Activated CD8-positive, alpha-beta T cell treated with anti-CD3 and anti-CD28 coated beads, Interleukin-2, amount 10 ng/mL, durations not matched to agents 7 days and 5 days (primary cell): ENCODE results near the gene ACTRT2. TPM values are rescaled to one million over a fixed set of nuclear protein-coding genes. Genes with fewer than 3 reads are reported as not detected.

Experiments
- ATAC-seq: fragments of 150-1000 bp; cut with Tn5 transposase; one replicate; pipeline ENCODE4 v1.10.0; 2021; ENCODE audit warnings: moderate library complexity
- CTCF ChIA-PET: fragments of 350-600 bp; sonication (Branson Sonifier 250); formaldehyde crosslinking; loops from one replicate; lab custom pipeline; 2021; ENCODE audit warnings: antibody characterized with exemption; lab: Charles Lee
- POLR2A ChIA-PET: fragments of 350-600 bp; sonication (Branson Sonifier 250); formaldehyde crosslinking; loops from one replicate; lab custom pipeline; 2021; ENCODE audit warnings: antibody characterized with exemption; lab: Charles Lee
- DNase-seq: peaks from one replicate; pipeline ENCODE4 v3.0.0-alpha.2; 2020
- H3K27ac Mint-ChIP-seq: one replicate; pipeline ENCODE4 v1.8.0; 2021; ENCODE audit warnings: mild to moderate bottlenecking, mixed read lengths
- H3K27me3 Mint-ChIP-seq: one replicate; pipeline ENCODE4 v1.8.0; 2021; ENCODE audit warnings: low read depth, mixed read lengths
- H3K36me3 Mint-ChIP-seq: one replicate; pipeline ENCODE4 v1.8.0; 2021; ENCODE audit warnings: low read depth, mixed read lengths
- H3K4me1 Mint-ChIP-seq: one replicate; pipeline ENCODE4 v1.8.0; 2021; ENCODE audit warnings: low read depth, mixed read lengths
- H3K4me3 Mint-ChIP-seq: one replicate; pipeline ENCODE4 v1.8.0; 2021; ENCODE audit warnings: mild to moderate bottlenecking, mixed read lengths
- H3K9me3 Mint-ChIP-seq: one replicate; pipeline ENCODE4 v1.8.0; 2022; ENCODE audit warnings: mixed read lengths; ENCODE audit not compliant: insufficient read depth
- total RNA-seq, 2 experiments: library from RNA; stranded (reverse); gene quantifications; one replicate each; pipeline ENCODE4 v1.2.3, GENCODE V29; 2021

Gene ACTRT2
- total RNA-seq, 2 experiments from 2014 or later = not detected

DNA sequence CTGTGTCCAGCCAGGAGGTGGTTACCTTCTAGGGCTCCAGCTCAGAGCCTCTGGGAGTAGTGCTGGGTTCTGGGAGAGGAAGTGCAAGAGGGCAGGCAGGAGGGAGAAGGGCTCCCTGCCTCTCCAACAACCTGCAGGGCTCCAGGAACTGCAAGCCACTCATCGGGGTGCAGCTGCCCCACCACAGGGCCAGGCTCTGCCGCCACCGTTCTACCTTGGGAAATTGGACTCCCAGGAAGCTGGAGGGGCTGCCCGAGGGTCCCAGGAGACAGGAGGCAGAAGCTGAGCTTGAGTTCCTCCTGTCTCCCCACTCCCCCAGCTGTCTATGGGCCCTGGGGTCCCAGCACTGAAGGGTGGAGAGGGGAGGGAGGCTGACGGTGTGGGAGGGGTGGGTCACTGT, 40.3 kb downstream of the ACTRT2 start:
- Mint-ChIP-seq H3K27ac (no peak overlapping the region), H3K4me3 (no peak overlapping the region), H3K36me3 (no peaks in the 10 kb centered on the region), H3K27me3 (peaks cover 6% of the 10 kb centered on the region), H3K4me1 (no peaks in the 10 kb centered on the region), H3K9me3 (no peaks in the 10 kb centered on the region)
- CTCF ChIA-PET = no interaction called here
- DNase-seq (no peak), ATAC-seq (no peak)
- POLR2A ChIA-PET = no interaction called here

- Mint-ChIP-seq H3K27ac (no peak overlapping the region), H3K4me1 (no peaks in the 10 kb centered on the region), H3K27me3 (peaks cover 6% of the 10 kb centered on the region), H3K4me3 (no peak overlapping the region), H3K9me3 (no peaks in the 10 kb centered on the region), H3K36me3 (no peaks in the 10 kb centered on the region)
- DNase-seq = no peak
- POLR2A ChIA-PET = no interaction called here
- no peak for ATAC-seq
- CTCF ChIA-PET = no interaction called here
Measured at GRCh38 chr1:3061981-3062615, 40.8 kb downstream of the ACTRT2 start.

DNA sequence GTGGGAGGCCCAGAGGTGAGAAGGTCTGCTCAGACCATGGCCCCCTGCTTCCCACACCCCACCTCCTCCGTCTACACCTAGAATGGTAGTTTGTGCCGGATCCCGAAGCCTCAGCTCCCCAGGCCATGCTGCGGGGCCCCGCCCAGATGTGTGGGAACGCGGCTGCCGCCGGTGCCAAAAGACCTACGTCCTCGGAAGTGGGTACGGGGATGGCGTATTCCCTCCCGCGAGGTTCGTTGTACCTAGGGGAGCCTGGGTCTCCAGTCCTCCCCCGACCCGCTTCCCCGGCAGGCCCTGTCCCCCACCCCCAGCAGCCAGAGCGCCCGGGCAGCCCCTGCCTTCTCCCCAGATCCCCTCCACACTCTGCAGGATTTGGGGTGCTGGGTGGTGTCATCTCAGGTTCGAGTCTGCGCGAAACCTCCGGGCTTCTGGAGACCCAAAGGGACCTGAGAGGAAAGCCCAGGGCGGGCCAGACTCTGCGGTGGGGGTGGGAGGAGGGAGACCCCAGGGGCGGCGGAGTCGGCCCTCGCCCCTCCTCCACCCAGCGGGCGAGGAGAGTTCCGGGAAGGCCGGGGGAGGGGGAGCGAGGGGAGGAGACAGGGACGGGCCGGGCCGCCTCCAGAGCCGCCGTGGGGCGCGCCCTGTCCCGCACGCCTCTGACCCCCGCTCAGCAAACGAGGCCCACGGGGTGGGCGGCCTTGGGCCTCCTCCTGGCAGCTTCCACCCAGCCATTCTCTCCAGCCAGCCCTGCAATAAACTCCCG, 41.5 kb downstream of the ACTRT2 start:
- Mint-ChIP-seq H3K4me1 (no peaks in the 10 kb centered on the region), H3K27me3 (peaks cover 8% of the 10 kb centered on the region), H3K27ac (no peak overlapping the region), H3K4me3 (no peak overlapping the region), H3K36me3 (no peaks in the 10 kb centered on the region), H3K9me3 (no peaks in the 10 kb centered on the region)
- ATAC-seq (no peak), DNase-seq (no peak)
- ChIA-PET CTCF (no interaction called here), POLR2A (no interaction called here)

GRCh38 chr1:3063379-3064295, 42.4 kb downstream of the ACTRT2 start:
- peaks cover 6% of the 10 kb centered on the region for H3K27me3 Mint-ChIP-seq
- POLR2A ChIA-PET = no interaction called here
- H3K4me1 Mint-ChIP-seq = no peaks in the 10 kb centered on the region

DNA sequence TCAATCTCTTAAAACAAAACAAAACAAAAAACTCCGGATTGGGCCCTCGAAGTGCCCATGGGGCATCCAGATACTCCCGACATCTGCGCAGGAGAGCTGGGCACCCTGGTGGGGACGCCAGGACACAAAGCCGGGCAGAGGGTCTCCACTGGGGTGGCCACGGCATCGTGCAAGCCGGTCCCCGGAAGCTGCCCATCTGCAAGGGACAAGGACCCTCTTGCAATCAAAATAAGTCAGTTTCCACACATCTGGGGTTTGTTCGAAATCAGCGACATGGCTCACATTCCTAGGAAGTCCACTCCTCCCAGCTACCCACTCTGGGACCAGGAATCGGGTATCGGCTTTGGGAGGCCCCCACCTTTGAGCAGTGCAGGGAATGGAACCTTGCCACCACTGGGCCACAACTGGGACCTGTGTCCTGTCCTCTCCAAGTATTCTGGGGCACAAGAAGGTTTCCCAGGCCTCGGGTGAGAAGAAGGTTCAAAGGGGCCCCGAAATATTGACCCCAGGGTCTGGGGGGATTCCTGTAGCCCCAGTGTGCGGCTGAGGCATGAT, 43.1 kb downstream of the ACTRT2 start:
- peaks cover 9% of the 10 kb centered on the region for H3K27me3 Mint-ChIP-seq
- ATAC-seq (no peak), DNase-seq (no peak)
- no peaks in the 10 kb centered on the region for H3K36me3 Mint-ChIP-seq
- ChIA-PET CTCF (no interaction called here), POLR2A (interaction anchor here (0.5 kb wide), 1 partner anchor 54 kb away, joined by 3 read pairs; no protein-coding TSS in a partner anchor)
- H3K4me1 Mint-ChIP-seq = peaks cover 3% of the 10 kb centered on the region
- no peak overlapping the region for H3K27ac Mint-ChIP-seq
- H3K9me3 Mint-ChIP-seq = no peaks in the 10 kb centered on the region
- no peak overlapping the region for H3K4me3 Mint-ChIP-seq

More at GRCh38 chr1:3063379-3064295, 42.4 kb downstream of the ACTRT2 start:
- DNase-seq (no peak), ATAC-seq (no peak)
- Mint-ChIP-seq H3K9me3 (no peaks in the 10 kb centered on the region), H3K36me3 (no peaks in the 10 kb centered on the region), H3K27ac (no peak overlapping the region), H3K4me3 (no peak overlapping the region)
- CTCF ChIA-PET = no interaction called here

GRCh38 chr1:3064901-3065300, 43.6 kb downstream of the ACTRT2 start:
- CTCF ChIA-PET = no interaction called here
- no peak for ATAC-seq
- POLR2A ChIA-PET = interaction anchor here (0.5 kb wide), 1 partner anchor 55 kb away, joined by 3 read pairs; no protein-coding TSS in a partner anchor
- no peak for DNase-seq
- no peak overlapping the region for H3K27ac Mint-ChIP-seq
- H3K9me3 Mint-ChIP-seq = no peaks in the 10 kb centered on the region
- H3K36me3 Mint-ChIP-seq = no peaks in the 10 kb centered on the region
- peaks cover 3% of the 10 kb centered on the region for H3K4me1 Mint-ChIP-seq
- peaks cover 9% of the 10 kb centered on the region for H3K27me3 Mint-ChIP-seq
- no peak overlapping the region for H3K4me3 Mint-ChIP-seq

GRCh38 chr1:3065396-3065795, 44.1 kb downstream of the ACTRT2 start:
- Mint-ChIP-seq H3K27ac (no peak overlapping the region), H3K27me3 (peaks cover 9% of the 10 kb centered on the region), H3K4me1 (peaks cover 3% of the 10 kb centered on the region), H3K36me3 (no peaks in the 10 kb centered on the region), H3K9me3 (no peaks in the 10 kb centered on the region), H3K4me3 (no peak overlapping the region)
- ATAC-seq = no peak
- ChIA-PET POLR2A (no interaction called here), CTCF (no interaction called here)
- no peak for DNase-seq

GRCh38 chr1:3065797-3066196, 44.5 kb downstream of the ACTRT2 start:
- H3K4me3 Mint-ChIP-seq = no peak overlapping the region
- ChIA-PET POLR2A (no interaction called here), CTCF (no interaction called here)
- DNase-seq (no peak), ATAC-seq (no peak)
- no peaks in the 10 kb centered on the region for H3K36me3 Mint-ChIP-seq
- H3K27ac Mint-ChIP-seq = no peak overlapping the region
- peaks cover 10% of the 10 kb centered on the region for H3K27me3 Mint-ChIP-seq
- no peaks in the 10 kb centered on the region for H3K9me3 Mint-ChIP-seq
- H3K4me1 Mint-ChIP-seq = peaks cover 3% of the 10 kb centered on the region

- POLR2A ChIA-PET = no interaction called here
- H3K9me3 Mint-ChIP-seq = no peaks in the 10 kb centered on the region
- H3K27me3 Mint-ChIP-seq = peaks cover 12% of the 10 kb centered on the region
- H3K4me1 Mint-ChIP-seq = peaks cover 3% of the 10 kb centered on the region
- H3K27ac Mint-ChIP-seq = no peak overlapping the region
- CTCF ChIA-PET = no interaction called here
- ATAC-seq (no peak), DNase-seq (no peak)
- no peak overlapping the region for H3K4me3 Mint-ChIP-seq
- H3K36me3 Mint-ChIP-seq = no peaks in the 10 kb centered on the region
Measured at GRCh38 chr1:3066250-3066711, 45.0 kb downstream of the ACTRT2 start.

DNA sequence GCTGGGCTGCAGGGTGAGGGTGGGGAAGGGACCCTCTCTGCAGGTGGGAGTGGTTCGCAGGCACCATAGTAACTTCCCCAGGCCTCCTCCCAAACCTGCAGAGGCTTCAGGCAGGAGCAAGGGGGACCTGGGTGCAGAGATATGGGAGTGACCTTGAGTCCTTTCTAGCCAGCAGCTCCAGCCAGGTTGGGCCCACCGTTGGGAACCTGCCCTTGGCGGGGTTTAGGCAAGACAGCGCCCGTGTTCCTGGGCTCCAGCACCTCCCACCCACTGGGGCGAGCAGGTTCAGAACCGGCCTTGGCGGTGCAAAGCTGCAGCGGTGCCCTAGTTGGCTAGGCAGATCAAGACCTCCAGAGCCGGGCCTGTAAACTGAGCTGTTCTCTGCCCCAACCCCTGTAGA, 45.6 kb downstream of the ACTRT2 start:
- ATAC-seq (no peak), DNase-seq (no peak)
- Mint-ChIP-seq H3K27ac (no peak overlapping the region), H3K9me3 (no peaks in the 10 kb centered on the region), H3K36me3 (no peaks in the 10 kb centered on the region), H3K4me1 (peaks cover 3% of the 10 kb centered on the region), H3K27me3 (peaks cover 16% of the 10 kb centered on the region), H3K4me3 (no peak overlapping the region)
- ChIA-PET POLR2A (no interaction called here), CTCF (no interaction called here)

- no peak overlapping the region for H3K4me3 Mint-ChIP-seq
- DNase-seq = no peak
- H3K36me3 Mint-ChIP-seq = no peaks in the 10 kb centered on the region
- H3K27ac Mint-ChIP-seq = no peak overlapping the region
- no peak for ATAC-seq
- peaks cover 3% of the 10 kb centered on the region for H3K4me1 Mint-ChIP-seq
- H3K27me3 Mint-ChIP-seq = peaks cover 20% of the 10 kb centered on the region
- ChIA-PET CTCF (no interaction called here), POLR2A (no interaction called here)
- H3K9me3 Mint-ChIP-seq = no peaks in the 10 kb centered on the region
Measured at GRCh38 chr1:3067301-3067670, 46.0 kb downstream of the ACTRT2 start.
